Left colon (tissue), 2 donors: ENCODE measurements around the gene KCNC4. TPM values are rescaled to one million over a fixed set of nuclear protein-coding genes. Genes with fewer than 3 reads are reported as not detected.
A peak's percentile ranks its signal among the peaks of the same experiment; 100 is the strongest.

Source experiments
- ATAC-seq: fragments of 200-7000 bp; cut with Tn5 transposase; one replicate; pipeline ENCODE4 v1.9.1; 2020; ENCODE audit warnings: mild to moderate bottlenecking, moderate library complexity
- DNase-seq, 2 donors: peaks; one replicate each; pipeline ENCODE4 v3.0.0-alpha.2; 2020
- intact Hi-C, 2 donors: fragments of 100-400 bp; cut with DNase I in 1 of 2; cut with micrococcal nuclease in 1 of 2; formaldehyde crosslinking; loops; one replicate each; pipeline versions ENCODE4 v1.11.2 to v1.14.0; 2022; cut with DNase I, micrococcal nuclease
- total RNA-seq, 2 donors: library from RNA; stranded (reverse); fragmentation: NEBNext Ultra II Directional; extraction: Animal tissue kit (Norgen Biotek cat#: 25700); gene quantifications; one replicate each; pipeline ENCODE4 v1.2.1, GENCODE V29; 2021
- donor health status: DM: no; HTN: no; CAD: no.
- donor health status: DM: yes; HTN: yes; CAD: no.

The KCNC4 gene
- total RNA-seq, 2 donors from 2014 or later: 7.0 to 8.1 TPM

- no peak for DNase-seq
- peak; percentile 45 for ATAC-seq
- intact Hi-C loops: no loop called here
These were observed 30.5 kb downstream of the KCNC4 start for GRCh38 chr1:110240476-110241210.

DNA sequence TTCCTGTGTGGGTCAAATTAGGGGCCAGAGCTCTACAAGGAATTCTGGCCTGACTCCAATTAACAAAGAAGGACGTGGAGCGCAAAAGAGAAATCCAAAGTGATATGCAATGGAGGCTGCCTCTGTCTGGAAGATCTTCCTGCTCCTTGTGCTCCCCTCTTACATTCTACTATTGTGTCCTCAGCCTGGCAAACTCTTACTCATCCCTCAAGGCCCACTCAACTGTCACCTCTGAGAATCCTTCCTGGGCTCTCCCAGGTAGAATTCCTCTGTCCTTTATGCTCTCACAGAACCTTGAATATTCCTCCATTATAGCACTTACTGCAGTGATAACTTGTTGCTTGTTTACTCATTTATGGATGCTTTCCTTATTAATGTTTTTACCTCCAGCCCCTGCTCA, 31.4 kb downstream of the KCNC4 start:
- intact Hi-C loops: no loop called here
- no peak for ATAC-seq
- no peak for DNase-seq

GRCh38 chr1:110242062-110242461, 31.9 kb downstream of the KCNC4 start:
- intact Hi-C loops: no loop called here
- DNase-seq: no peak
- no peak for ATAC-seq

GRCh38 chr1:110242731-110243130, 32.6 kb downstream of the KCNC4 start:
- intact Hi-C loops: no loop called here
- ATAC-seq (no peak), DNase-seq (no peak)

- DNase-seq: no peak
- intact Hi-C loops: no loop called here
- ATAC-seq: no peak
These were observed 33.0 kb downstream of the KCNC4 start for GRCh38 chr1:110243146-110243545.

DNA sequence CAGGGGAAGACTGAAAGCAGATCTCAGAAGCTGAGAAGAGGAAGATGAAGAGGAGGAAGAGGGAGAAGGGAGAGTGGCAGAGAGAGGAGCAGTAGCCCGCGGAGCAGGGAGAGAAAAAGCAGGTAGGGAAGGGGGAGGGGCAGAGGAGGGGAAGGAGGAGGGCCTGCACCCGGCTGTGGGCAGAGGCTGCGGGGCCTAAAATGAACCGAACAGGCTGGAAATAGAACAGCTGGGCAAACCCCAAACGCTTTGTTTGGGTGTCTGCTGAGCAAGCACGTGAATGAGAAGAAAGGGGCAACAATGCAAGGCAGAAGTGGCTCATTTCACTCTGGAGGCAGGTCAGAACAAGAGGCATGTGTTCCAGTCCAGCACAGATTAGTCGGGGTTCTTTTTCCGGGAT, 33.5 kb downstream of the KCNC4 start:
- ATAC-seq (no peak), DNase-seq (no peak)
- intact Hi-C loops: no loop called here

- intact Hi-C loops: no loop called here
- DNase-seq: no peak
- ATAC-seq: no peak
These were observed 35.9 kb downstream of the KCNC4 start for GRCh38 chr1:110245876-110246620.

GRCh38 chr1:110248746-110249145, 38.6 kb downstream of the KCNC4 start:
- intact Hi-C loops: no loop called here
- ATAC-seq (no peak), DNase-seq (no peak)

DNA sequence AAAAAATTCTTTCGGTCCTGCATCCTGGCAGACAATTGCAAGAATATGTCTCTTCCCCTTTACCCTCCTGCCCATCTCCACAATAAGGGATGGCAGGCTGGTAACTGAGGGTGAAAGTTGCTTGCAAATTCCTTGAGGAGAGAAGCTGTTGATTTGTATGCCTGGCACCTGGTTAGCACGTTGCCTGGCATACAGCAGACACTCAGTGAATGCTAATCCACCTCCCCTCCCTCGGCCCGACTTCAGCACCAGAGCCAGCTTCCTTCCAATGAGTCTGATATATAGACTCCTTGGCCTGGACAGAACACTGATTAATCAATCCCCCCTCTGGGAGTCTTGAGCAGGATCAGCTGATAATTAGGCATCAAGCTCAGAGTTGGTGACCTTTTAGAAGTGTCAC, 39.1 kb downstream of the KCNC4 start:
- intact Hi-C loops: no loop called here
- DNase-seq (no peak), ATAC-seq (no peak)

DNA sequence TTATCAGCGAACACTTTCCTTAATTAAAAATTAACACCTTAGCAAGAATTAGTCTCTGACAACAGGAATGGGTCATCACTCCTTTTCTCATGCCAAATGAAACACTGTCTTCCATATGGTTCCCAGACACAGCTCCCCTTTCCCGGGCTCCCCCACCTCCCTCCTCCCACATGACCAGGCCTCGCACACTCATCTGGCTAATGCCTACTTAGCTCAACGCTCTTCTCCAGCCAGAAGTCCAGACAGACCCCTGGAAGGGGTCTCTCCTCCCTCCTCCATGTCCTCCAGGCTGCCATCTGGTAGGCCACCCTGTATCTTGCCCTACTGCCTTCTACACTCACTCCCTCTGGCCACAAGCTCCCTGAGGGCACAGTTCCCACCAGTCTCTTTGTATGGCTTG, 39.9 kb downstream of the KCNC4 start:
- no peak for ATAC-seq
- intact Hi-C loops: no loop called here
- no peak for DNase-seq

DNA sequence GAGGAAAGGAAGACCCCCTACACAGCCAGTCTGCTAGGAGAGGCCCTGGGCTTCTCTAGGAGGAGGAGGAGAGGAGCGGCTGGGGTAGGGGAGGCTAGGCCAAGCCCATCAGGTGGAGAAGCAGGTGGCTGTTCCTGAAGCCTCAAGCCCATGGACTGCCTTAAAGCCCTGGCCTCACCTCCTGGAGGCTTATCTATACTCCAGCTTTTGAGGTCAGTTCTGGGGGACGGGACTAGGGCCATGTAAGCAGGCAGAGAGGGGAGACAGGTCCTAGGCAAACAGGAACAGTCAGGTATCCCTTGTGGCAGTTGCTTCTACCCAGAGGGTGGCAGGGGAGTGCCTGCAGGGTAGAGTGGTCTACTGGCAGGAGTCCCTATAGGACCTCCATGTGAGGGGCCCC, 40.6 kb downstream of the KCNC4 start:
- intact Hi-C loops: no loop called here
- DNase-seq (no peak), ATAC-seq (no peak)

GRCh38 chr1:110253213-110253612, 43.1 kb downstream of the KCNC4 start:
- DNase-seq: no peak
- no peak for ATAC-seq
- intact Hi-C loops: no loop called here

DNA sequence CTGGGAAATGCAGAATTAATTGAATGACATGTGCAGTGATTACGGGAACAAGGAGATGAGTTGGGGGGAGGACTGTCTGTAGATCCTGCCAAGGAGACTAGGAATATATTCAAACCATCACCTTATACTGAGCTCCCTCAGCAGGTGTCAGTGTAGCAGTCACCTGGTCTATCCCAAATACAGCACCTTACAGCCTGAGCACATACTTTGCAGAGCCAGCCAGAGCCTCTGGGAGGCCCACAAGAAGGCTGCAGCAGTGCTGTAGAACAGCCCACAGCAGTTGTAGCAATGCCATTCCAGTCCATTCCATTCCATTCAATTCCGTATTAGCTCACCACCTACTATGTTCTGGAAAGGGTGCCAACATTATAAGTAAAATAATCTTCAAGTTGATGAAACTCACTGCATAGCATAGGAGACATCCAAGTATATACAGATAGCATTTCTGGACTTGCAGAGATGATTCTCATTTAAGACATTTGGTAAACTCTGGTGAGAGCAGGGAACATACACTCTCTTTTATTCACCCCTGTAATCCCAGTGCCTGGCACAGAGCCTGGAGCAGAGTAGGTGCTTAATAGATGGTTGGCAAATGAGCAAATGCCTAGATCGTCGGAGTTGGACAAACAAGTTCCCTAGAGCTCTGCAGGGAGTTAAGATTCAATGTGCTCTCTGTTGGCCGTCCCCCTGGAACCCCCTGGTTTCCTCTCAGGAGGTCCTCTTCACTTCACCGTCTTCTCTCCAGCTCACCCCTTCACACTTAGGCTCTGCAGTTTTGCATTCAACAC, 44.7 kb downstream of the KCNC4 start:
- intact Hi-C loops: no loop called here
- DNase-seq (no peak), ATAC-seq (no peak)

- DNase-seq (no peak), ATAC-seq (no peak)
- intact Hi-C loops: no loop called here
These were observed 45.3 kb downstream of the KCNC4 start for GRCh38 chr1:110255392-110255787.

- ATAC-seq (no peak), DNase-seq (no peak)
- intact Hi-C loops: no loop called here
These were observed 48.6 kb downstream of the KCNC4 start for GRCh38 chr1:110258734-110259133.

- intact Hi-C loops: no loop called here
- ATAC-seq (no peak), DNase-seq (no peak)
These were observed 49.7 kb downstream of the KCNC4 start for GRCh38 chr1:110259770-110260169.
